Subcutaneous adipose tissue (tissue), 4 donors: ENCODE measurements around the gene CENPE. TPM values are rescaled to one million over a fixed set of nuclear protein-coding genes. Genes with fewer than 3 reads are reported as not detected.

ENCODE experiments used
- CTCF ChIP-seq: fragments of 450-650 bp; IDR thresholded peaks from one replicate; pipeline ENCODE4 v1.5.1; 2016; ENCODE audit warnings: low read depth, mild to moderate bottlenecking, control low read depth, antibody characterized with exemption, moderate library complexity
- total RNA-seq, 4 donors: library from RNA; depleted of rRNA; stranded (reverse); fragments of >200 nt; gene quantifications; one replicate each; pipeline ENCODE4 v1.1.0, GENCODE V29; 2016

CENPE gene
- total RNA-seq, result 1 to 10 TPM in 3 of 4 donors, under 1 TPM in 1; 0.94 to 3.1 (median 2.4) TPM

GRCh38 chr4:103198111-103198765 lies at the start of gene CENPE:
Gene CENPE, minus strand, starts transcription at chr4:103198343. Its CDS starts 24 bp downstream, at chr4:103198319.
- no peak for TF ChIP-seq CTCF

DNA sequence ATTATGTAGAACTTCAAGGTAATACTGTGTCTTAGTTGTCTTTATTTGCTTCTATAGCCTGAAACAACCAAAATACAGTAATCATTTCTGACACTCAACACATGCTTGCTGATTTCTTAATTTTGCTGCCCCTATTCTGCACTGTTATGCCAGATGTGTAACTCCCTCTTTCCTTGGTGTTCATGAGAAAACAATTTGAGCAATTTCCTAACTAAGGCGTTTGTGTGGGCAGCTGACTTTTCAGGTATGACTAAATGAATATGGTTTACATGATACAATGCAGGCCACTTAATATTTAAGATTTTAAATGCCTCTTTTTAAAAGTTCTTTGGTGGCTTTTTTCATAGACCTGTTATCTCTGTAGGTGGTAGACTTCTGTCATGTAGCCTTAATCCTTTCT lies 46.1 kb upstream of the CENPE start:
- TF ChIP-seq CTCF, result no peak

- TF ChIP-seq CTCF, result no peak
Observed at GRCh38 chr4:103207673-103208072, 9.5 kb upstream of the CENPE start.

- TF ChIP-seq CTCF, result no peak
Observed at GRCh38 chr4:103204111-103204510, 6.0 kb upstream of the CENPE start.

DNA sequence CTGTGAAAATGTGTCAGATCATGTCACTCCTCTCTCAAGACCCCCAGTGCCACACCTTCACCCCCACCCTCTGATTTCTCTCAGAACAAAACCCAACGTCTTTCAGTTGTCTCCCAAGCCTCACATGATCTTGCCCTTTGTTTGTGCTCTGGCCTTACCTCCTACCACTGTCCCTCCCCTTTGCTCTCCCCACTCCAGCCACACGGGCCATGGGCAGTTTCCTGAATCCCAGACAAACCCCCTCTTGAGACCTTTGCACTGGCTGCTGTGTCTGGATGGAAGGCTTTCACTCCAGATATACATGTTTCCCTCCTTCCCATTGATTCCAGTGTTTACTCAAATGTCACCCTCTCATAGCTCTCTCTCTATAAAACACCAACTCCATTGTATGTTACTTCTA lies 3.6 kb upstream of the CENPE start:
- no peak for TF ChIP-seq CTCF

GRCh38 chr4:103201253-103201652 lies 3.1 kb upstream of the CENPE start:
- TF ChIP-seq CTCF, result no peak

- no peak for TF ChIP-seq CTCF
Observed at GRCh38 chr4:103199009-103199408, 866 bp upstream of the CENPE start.
